DMS114 treated with DMSO at 0.1 percent for 48 hours (cell line): ENCODE results near the gene SSBP4.

Source experiments
- DNase-seq: peaks from one replicate; lab custom pipeline; 2025; ENCODE audit not compliant: unreplicated experiment; lab: John Stamatoyannopoulos, UW

The SSBP4 gene

GRCh38 chr19:18431351-18432197 is 12.4 kb downstream of the SSBP4 start:
- DNase-seq = no peak

DNA sequence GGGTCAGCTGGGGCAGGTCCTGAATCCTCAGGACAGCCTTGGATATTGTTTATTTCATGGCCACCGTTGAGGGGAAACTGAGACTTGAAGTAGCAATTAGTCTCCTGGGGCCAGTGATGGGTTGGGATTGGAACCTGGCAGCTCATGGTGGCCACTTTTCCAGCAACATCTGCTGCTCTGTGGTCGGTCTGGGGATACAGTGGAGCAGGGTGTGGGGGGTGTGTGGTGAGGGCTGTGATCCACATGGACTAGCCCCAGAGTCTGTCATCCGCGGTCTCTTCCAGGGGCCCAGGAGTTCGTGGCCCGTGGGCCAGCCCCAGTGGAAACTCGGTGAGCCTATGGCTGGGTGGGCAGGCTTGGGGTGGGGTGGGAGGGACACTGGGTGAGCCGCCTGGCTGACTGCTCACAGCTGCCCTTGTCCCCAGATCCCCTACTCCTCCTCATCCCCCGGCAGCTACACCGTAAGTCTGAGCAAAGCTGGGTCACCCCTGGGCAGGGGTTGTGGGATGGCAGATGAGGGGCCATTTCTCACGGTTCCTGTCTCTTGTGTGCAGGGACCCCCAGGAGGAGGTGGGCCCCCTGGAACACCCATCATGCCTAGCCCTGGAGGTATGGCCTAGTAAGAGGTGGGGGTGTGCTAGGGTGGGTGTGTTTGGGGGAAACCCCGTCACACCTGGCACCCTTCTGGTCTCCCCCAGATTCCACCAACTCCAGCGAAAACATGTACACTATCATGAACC is 13.2 kb downstream of the SSBP4 start:
- DNase-seq = no peak

DNA sequence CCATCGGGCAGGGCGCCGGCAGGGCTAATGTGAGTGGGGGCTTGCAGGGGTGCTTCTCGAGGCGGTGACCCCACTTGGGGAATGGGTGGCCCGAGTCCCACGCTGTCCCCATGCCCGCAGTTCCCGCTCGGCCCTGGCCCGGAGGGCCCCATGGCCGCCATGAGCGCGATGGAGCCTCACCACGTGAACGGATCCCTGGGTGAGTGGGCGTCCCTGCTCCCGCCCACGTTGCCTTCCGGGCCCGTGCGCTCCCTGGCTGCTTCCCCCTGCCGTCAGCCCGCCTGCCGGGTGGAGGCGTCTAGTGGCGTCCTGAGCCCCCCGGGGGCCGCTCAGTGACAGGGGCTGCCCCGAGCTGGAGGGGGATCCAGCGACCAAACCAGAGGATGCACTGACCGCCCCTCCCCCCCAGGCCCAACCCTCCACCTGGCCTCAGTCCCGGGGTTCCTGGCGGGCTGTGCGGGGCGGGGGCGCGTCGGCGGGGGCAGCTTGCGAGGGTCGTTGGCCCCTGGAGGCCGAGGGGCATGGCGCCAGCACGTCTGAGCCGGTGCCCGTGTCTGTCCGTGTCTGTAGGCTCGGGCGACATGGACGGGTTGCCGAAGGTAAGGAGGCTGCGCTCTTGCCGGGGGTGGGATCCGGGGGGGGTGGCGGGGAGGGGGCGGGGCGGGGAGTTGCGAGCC is 14.0 kb downstream of the SSBP4 start:
- no peak for DNase-seq

GRCh38 chr19:18433735-18434398 is 14.7 kb downstream of the SSBP4 start:
- no peak for DNase-seq

DNA sequence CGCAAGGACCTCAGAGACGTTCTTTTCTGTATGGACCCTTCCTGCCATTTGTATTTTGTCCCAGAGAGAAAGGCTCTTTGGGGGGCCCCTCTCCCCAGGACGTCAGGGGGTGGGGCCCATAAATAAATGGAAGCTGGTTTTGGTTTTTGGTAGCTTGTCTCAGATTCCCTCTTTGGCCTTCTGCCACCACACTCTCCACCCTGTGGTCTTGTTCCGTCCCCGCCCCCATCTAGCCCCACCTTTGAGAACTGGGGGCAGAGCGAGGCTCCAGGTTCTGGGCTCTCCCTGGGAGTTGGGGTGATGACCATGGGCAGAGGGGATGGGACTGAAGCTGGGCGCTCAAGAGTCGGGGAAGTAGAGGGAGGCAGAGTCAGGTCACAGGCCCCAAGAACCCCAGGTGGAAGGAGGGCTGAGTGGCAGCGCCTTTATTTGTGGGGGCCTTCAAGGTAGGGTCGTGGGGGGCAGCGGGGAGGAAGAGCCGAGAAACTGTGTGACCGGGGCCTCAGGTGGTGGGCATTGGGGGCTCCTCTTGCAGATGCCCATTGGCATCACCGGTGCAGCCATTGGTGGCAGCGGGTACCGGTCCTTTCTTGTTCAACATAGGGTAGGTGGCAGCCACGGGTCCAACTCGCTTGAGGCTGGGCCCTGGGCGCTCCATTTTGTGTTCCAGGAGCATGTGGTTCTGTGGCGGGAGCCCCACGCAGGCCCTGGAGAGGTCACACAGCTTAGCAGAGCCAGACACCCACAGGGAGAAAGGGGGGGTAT is 15.4 kb downstream of the SSBP4 start:
- DNase-seq = no peak

GRCh38 chr19:18435178-18435841 is 16.1 kb downstream of the SSBP4 start:
- DNase-seq = no peak

GRCh38 chr19:18435842-18436670 is 16.9 kb downstream of the SSBP4 start:
- DNase-seq = no peak

DNA sequence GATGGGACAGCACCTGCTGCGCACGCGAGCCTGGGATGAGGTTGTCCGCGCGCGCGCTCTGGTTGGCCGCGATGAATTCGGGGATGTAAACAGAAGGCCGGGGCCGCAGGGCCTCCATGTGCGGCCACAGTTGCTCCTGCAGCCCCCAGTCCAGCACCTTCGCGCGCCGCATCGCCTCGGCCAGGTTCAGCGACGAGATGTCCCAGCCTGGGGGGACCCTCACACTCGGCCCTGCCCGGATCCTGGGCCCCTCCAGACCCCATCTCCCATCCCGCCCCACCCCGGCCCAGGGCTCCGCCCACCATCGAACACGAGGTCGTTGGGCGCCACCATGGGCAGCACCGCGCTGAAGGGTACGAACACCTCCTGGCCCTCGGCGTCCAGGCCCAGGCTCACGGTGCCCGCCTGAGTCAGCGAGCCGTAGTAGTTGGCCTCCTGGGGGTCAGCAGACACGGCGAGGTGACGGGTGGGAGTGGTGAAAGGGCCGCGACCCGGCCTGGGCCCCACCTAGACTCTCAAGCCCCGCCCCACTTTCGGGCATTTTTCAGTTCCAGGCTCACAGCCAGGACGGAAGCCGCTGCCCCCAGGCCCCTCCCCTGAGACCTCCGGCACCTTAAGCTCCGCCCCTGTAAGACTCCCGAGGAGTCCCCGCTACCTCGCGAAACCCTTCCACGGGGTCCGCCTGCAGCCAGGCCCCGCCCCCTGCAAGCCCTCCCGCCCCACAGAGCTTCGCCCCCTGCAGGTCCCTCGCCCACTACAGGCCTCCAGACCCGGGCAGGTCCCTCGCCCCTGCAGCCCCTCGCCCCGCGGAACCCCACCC is 17.7 kb downstream of the SSBP4 start:
- peak; percentile 91 for DNase-seq

- DNase-seq = no peak
These were observed 18.5 kb downstream of the SSBP4 start, which contains the start of gene ISYNA1 for GRCh38 chr19:18437491-18438330. Gene ISYNA1, minus strand, starts transcription at chr19:18438133. Its CDS starts 154 bp downstream, at chr19:18437979.

DNA sequence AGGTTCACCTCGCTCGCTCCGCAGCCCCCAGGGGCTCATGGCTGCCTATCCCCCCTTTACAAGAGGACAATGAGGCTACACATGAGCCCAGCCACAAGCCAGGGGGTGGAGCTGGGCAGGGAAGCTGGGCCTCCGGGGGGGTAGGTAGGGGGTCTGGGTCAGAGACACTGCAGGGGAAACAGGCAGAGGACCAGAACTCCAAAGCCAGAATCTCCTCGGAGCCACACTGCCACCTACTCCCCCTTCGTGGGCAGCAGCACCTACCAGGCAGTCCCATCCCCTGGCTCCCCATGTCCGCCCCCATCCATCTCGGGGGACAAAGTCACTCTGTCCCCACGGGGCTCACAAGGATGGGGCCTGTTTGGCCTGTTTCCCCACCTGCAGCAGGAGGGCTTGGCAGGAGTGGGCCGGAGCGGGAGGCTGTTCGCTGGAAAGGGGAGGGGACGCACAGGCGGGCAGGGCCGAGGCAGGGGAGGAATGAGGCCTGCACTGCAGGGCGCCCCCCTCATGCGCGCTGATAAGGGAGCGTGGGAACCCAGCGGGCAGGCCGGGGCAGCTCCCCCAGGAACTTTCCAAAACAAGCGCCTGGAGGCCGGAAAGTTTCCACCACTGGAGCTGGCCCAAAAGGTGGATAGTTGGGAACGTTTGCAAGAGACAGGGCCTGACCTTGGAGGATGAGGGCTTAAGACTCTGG is 19.3 kb downstream of the SSBP4 start:
- DNase-seq = no peak

GRCh38 chr19:18439025-18439909 is 20.1 kb downstream of the SSBP4 start:
- no peak for DNase-seq

DNA sequence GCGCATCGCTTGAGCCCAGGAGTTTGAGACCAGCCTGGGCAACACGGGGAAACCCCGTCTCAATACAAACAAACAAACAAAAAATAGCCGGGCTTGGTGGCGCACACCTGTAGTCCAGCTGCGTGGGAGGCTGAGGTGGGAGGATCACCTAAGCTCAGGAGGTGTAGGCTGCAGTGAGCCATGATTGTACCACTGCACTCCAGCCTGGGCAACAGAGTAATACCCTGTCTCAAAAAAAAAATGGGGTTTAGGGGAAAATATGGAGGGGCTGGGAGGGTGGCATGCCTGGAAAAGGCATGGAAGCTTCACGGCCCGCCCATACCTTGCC is 20.7 kb downstream of the SSBP4 start:
- DNase-seq = no peak

GRCh38 chr19:18440415-18440877 is 21.2 kb downstream of the SSBP4 start:
- peak; percentile 33 for DNase-seq

DNA sequence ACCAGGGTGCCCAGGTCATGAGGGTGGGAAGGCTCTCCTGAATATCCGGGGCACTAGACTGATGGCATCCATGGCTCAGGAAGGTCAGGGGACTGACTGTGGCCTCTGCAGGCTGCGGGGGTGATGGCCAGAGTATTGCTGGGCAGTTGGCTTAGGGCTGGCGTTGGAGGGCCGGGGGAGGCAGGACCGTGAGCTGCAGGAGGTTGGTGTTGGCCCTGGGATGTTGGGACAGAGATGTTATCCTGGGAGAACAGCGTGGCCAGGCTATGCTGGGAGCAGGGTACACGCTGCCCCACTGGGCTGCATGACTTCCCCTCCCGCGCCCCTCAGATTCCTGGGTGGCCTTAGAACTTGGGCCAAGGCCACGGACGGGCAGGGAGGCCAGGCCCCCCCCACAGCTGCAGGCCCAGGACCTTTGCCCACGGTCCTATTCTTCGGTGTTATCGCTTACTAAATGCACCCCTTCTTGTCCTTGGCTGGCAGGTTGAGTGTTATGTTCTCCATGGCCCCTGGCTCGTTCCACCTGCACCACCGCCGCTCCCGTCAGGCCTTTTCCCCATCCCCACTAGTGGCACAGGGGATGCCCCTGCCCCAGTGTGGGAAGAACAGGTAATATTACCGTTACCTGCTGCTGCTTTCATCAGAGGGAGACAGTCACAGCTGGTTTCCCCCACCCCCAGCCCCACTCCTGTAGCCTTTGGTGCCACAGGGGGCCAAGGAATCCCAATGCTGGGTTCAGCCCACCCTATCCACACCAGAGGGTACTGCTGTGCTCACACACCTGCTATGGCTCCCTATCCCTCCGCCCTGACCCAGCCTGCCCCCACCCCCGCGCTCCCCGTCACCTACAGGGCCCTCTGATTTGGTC is 22.0 kb downstream of the SSBP4 start:
- no peak for DNase-seq
